Retinal pigment epithelial cell (primary cell): ENCODE measurements around the gene NCOA1.

Experiments
- DNase-seq: peaks from one replicate; pipeline ENCODE4 v3.0.0-alpha.2; 2010; ENCODE audit warnings: low read depth
- H3K4me3 ChIP-seq: 2 replicates; pipeline ENCODE4 v1.5.1; 2011; ENCODE audit warnings: mild to moderate bottlenecking, low read length, control low read depth, moderate library complexity
- TF ChIP-seq, protein P1 (sequence below): conservative IDR thresholded peaks from 2 replicates; pipeline ENCODE4 v1.5.1; 2011; ENCODE audit warnings: low read depth, low read length, control low read depth, inconsistent platforms

The NCOA1 gene

GRCh38 chr2:24744356-24744755 lies 253.3 kb downstream of the NCOA1 start:
- DNase-seq = no peak
- H3K4me3 ChIP-seq = no peak overlapping the region
- TF ChIP-seq, protein P1, sequence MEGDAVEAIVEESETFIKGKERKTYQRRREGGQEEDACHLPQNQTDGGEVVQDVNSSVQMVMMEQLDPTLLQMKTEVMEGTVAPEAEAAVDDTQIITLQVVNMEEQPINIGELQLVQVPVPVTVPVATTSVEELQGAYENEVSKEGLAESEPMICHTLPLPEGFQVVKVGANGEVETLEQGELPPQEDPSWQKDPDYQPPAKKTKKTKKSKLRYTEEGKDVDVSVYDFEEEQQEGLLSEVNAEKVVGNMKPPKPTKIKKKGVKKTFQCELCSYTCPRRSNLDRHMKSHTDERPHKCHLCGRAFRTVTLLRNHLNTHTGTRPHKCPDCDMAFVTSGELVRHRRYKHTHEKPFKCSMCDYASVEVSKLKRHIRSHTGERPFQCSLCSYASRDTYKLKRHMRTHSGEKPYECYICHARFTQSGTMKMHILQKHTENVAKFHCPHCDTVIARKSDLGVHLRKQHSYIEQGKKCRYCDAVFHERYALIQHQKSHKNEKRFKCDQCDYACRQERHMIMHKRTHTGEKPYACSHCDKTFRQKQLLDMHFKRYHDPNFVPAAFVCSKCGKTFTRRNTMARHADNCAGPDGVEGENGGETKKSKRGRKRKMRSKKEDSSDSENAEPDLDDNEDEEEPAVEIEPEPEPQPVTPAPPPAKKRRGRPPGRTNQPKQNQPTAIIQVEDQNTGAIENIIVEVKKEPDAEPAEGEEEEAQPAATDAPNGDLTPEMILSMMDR = no peak

GRCh38 chr2:24745825-24746224 lies 254.8 kb downstream of the NCOA1 start:
- TF ChIP-seq, protein P1 = no peak
- H3K4me3 ChIP-seq = no peak overlapping the region
- no peak for DNase-seq

GRCh38 chr2:24747299-24747698 lies 256.2 kb downstream of the NCOA1 start:
- TF ChIP-seq, protein P1 = no peak
- DNase-seq = no peak
- no peak overlapping the region for H3K4me3 ChIP-seq

- H3K4me3 ChIP-seq = no peak overlapping the region
- TF ChIP-seq, protein P1 = no peak
- no peak for DNase-seq
Measured at GRCh38 chr2:24749069-24749691, 258.1 kb downstream of the NCOA1 start.

- TF ChIP-seq, protein P1 = no peak
- H3K4me3 ChIP-seq = no peak overlapping the region
- DNase-seq = no peak
Measured at GRCh38 chr2:24754985-24755705, 264.1 kb downstream of the NCOA1 start.

- TF ChIP-seq, protein P1 = no peak
- no peak overlapping the region for H3K4me3 ChIP-seq
- no peak for DNase-seq
Measured at GRCh38 chr2:24756789-24757188, 265.7 kb downstream of the NCOA1 start.

DNA sequence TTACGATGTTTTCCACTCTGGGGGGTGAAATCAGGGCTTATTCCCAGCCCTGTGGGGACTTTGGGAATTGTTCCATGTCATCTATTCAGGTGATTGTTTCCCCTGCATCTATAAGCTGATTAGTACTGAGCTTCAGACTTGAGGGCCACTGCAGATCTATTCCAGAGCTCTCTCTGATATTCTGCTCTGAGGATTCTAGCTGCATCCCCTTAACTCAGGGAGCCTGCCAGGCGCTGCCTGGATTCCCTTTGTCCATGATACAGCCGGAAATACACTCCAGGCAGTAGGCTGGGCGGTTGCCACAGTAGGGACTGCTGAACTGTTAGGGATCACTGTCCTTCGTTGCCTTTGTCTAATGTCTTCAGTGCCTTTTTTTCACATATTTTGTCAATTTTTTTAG lies 270.8 kb downstream of the NCOA1 start:
- no peak for DNase-seq
- TF ChIP-seq, protein P1 = no peak
- H3K4me3 ChIP-seq = no peak overlapping the region
